GM12891 (cell line): ENCODE measurements around the gene ARHGAP12.

Experiments used
- POLR2A ChIP-seq: IDR thresholded peaks from 2 replicates; pipeline ENCODE4 v1.6.1; 2011; ENCODE audit warnings: low read depth, low read length, control low read depth
- POLR2AphosphoS5 ChIP-seq: IDR thresholded peaks from 2 replicates; pipeline ENCODE4 v1.6.1; 2011; ENCODE audit warnings: low read depth, low read length, control low read depth
- SPI1 ChIP-seq: IDR thresholded peaks from 2 replicates; pipeline ENCODE4 v1.6.1; 2011; ENCODE audit warnings: low read depth, low read length, control low read depth
- TAF1 ChIP-seq: IDR thresholded peaks from 2 replicates; pipeline ENCODE4 v1.6.1; 2011; ENCODE audit warnings: low read depth, low read length, control low read depth

GRCh38 chr10:31847515-31847914, 81.1 kb downstream of the ARHGAP12 start:
- TF ChIP-seq POLR2A (no peak), POLR2AphosphoS5 (no peak), TAF1 (no peak), SPI1 (no peak)
